ENCODE measurements around the gene CHI3L2.

DNA sequence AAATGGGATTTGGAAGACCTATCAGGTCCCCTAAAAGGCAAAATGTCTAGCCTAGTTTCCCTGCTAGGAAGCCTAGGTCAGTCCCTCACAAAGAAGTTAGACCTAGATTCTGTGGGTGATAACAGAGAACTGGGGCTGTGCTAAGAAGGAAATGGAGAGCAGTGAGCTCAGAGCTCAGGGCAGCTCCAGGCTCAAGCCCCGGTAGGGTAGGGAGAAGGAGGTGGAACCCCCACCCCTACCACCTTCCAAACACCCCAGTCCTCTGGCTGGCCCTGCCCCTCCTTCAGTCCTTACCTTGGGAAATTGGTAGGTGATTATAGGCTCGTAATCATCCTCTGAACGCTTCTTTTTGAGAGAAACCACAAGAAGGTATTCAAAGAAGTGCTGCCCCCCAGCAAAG is 28.2 kb upstream of the CHI3L2 start:
- TF ChIP-seq, protein P1, sequence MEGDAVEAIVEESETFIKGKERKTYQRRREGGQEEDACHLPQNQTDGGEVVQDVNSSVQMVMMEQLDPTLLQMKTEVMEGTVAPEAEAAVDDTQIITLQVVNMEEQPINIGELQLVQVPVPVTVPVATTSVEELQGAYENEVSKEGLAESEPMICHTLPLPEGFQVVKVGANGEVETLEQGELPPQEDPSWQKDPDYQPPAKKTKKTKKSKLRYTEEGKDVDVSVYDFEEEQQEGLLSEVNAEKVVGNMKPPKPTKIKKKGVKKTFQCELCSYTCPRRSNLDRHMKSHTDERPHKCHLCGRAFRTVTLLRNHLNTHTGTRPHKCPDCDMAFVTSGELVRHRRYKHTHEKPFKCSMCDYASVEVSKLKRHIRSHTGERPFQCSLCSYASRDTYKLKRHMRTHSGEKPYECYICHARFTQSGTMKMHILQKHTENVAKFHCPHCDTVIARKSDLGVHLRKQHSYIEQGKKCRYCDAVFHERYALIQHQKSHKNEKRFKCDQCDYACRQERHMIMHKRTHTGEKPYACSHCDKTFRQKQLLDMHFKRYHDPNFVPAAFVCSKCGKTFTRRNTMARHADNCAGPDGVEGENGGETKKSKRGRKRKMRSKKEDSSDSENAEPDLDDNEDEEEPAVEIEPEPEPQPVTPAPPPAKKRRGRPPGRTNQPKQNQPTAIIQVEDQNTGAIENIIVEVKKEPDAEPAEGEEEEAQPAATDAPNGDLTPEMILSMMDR (IDR thresholded peaks at IDR 0.05) = no peak
- TF ChIP-seq EZH2 (IDR thresholded peaks at IDR 0.05; ENCODE audit: borderline replicate concordance, insufficient read depth, low read depth, low read length, poor library complexity, severe bottlenecking) = no peak

Data from B cell (primary cell).